ENCODE data around the gene ERI2.
A peak's percentile ranks its signal among the peaks of the same experiment; 100 is the strongest.
"Not testable (repeated sequence)": the region's sequence is repeated elsewhere in the genome, so short reads cannot be mapped to it uniquely, and the experiment has no call there.

The ERI2 gene

DNA sequence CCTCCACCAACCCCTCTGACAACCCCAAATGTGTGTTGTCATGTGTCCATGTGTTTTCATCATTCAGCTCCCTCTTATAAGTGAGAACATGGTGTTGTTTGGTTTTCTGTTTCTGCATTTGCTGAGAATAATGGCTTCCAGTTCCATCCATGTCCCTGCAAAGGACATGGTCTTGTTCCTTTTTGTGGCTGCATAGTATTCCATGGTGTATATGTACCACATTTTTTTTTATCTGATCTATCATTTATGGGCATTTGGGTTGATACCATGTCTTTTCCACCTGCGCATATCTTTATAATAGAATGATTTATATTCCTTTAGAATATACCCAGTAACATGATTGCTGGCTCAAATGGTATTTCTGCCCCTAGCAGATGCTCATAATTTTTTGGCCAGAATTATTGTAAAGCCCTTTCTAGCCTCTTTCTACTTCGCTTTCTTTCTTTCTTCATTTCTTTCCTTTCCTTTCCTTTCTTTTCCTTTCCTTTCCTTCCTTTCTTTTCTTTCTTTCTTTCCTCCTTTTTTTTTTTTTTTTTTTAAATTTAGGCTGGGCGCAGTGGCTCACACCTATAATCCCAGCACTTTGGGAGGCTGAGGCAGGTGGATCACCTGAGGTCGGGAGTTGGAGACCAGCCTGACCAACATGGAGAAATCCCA is 12.8 kb upstream of the ERI2 start:
- DNase-seq (ENCODE audit: low spot score), result no peak

DNA sequence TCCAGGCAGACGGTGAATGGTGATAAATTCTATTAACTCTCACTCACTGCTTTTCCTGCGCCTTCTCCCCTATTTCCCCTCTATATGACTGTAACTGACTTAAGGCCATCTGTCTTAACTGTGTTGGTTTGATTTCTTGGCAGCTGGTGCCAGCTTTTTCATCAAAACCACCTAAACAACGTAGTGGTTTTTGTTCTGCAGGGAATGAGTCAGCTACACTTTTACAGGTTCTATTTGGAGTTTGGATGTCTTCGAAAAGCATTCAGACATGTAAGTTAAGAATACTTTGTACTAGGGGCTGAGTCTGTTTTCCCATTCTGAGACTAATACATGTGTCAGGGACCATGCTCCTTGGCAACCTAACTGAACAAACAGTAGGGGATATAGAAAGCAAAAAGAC is 8.5 kb upstream of the ERI2 start:
- no peak for DNase-seq (ENCODE audit: low spot score)

DNA sequence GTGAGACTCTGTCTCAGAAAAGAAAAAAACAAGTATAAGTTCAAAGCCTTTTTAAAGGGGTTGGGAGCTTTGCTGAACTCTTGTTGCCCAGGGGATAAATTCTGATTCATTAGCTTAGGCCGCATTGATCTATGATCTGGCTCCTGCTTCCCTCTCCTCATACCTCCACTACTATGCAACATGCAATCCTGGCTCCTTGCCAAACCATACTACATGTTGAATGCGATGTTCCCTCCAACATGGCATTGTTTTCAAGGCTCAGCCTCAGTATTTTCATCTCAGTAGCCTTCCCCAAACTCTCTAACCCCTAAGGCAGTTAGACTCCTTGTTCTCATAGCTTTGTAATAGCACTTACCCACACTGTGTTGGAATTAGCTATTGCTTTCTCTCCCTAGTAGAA is 6.2 kb upstream of the ERI2 start:
- DNase-seq (ENCODE audit: low spot score), result no peak

DNA sequence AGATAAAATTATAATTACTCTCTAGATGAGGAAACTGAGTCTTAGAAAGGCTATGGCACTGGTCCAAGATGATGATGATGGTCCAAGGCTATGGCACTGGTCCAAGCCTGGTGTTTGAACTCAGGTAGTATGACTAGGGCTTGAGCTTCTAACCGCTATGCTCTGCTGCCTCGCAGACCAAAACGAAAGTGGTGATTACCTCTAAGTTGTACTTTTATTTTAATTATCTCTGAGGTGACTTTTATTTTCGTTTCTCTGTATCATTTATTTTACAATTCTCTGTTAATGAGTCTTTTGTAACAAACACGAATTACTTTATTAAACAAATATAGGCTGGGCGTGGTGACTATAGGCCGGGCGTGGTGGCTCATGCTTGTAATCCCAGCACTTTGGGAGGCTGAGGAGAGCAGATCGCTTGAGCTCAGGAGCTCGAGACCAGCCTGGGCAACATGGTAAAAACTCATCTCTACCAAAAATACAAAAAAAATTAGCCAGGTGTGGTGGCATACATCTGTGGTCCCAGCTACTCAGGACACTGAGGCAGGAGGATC is 5.7 kb upstream of the ERI2 start:
- no peak for DNase-seq (ENCODE audit: low spot score)

GRCh38 chr16:20807862-20808261 is 1.6 kb upstream of the ERI2 start:
- no peak for DNase-seq (ENCODE audit: low spot score)

- DNase-seq (ENCODE audit: low spot score), result not testable (repeated sequence)
These were observed 546 bp downstream of the ERI2 start for GRCh38 chr16:20805684-20806167.

DNA sequence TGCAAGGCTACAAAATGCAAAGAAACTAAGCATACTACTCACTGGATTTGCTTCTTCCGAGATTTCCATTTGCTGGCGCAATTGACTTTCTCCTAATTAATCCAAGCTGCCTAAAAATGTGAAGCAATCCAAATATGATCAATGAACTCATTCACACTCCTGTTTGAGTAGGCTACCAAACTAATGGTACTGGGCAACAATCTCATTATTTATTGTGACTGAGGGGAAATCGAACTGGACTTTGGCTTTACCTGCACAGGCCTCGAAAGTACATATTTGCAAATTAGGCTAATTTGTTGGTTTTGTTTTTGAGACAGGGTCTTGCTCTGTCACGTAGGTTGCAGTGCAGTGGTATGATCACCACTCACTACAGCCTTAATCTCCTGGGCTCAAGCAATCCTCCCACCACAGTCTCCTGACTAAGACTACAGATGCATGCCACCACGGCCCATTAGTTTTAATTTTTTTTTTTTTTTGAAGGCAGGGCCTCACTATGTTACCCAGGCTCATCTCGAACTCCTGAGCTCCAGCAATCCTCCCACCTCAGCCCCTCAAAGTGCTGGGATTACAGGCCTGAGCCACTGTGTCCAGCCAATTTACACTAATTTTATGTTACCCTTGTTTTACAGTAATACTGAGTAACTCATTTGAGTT is 2.6 kb downstream of the ERI2 start:
- no peak for DNase-seq (ENCODE audit: low spot score)

GRCh38 chr16:20803192-20803560 is 3.1 kb downstream of the ERI2 start:
- no peak for DNase-seq (ENCODE audit: low spot score)

DNA sequence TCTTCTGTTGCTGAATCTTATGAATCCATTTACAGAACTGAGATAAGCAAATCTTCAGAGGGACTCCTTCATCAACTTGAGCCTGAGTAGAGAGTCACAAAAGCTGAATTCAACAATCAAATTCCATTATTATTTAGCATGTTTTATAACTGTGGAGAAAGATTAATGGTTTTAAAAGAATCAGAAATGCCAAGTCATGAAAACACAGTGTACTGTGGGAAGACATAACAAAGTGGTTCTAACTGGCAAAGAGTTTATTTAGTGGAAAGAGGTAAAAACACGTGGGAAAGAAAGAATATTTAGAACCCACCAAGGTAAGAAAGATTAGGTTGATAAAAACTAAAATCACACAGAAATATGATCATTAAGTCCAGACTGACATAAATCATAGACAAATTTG is 5.0 kb downstream of the ERI2 start:
- DNase-seq (ENCODE audit: low spot score), result no peak

GRCh38 chr16:20799599-20799998 is 6.7 kb downstream of the ERI2 start:
- DNase-seq (ENCODE audit: low spot score), result no peak

GRCh38 chr16:20798364-20798763 is 7.9 kb downstream of the ERI2 start:
- no peak for DNase-seq (ENCODE audit: low spot score)

DNA sequence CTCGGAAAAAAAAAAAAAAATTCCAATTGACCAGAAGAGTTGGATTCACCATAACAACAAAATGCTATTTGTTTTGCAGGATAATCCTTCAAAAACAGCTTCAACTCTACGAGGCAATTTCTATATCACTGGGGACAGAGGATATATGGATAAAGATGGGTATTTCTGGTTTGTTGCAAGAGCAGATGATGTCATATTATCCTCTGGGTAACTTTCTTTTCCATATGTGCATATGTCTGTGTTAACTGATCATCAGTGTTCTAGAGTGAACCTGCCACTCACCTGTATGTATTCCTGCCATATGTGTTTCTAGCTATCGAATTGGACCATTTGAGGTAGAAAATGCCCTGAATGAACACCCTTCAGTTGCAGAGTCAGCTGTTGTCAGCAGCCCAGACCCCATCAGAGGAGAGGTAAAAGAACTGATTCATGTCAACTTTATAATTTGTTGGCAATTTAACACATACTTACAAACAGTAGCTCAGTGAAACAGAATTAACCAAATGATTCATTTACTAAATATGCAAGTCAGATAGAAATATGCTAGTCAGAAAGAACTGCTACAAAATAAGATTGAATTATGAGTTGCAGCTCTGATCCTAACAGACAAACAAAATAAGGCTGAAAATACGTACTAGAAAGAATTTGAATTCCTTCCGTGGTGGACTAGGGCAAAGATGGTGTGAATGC is 14.2 kb downstream of the ERI2 start:
- DNase-seq (ENCODE audit: low spot score), result no peak

GRCh38 chr16:20789130-20789529 is 17.1 kb downstream of the ERI2 start:
- no peak for DNase-seq (ENCODE audit: low spot score)

DNA sequence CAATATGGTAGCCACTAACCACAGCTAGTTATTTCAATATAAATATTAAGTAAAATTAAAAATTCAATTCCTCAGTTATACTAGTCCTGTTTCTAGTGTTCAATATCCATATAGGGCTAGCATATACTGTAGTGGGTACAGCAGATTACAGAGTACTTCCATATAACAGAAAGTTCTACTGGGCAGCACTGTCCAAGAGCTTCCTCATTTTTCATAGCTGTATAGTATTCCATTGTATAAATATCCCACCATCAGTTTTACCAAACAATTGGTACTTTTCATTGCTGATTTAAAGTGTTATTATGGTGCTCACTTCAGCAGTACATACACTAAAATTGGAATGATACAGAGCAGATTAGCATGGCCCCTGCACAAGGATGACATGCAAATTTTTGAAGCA is 22.1 kb downstream of the ERI2 start:
- DNase-seq (ENCODE audit: low spot score), result no peak

GRCh38 chr16:20782470-20782869 is 23.8 kb downstream of the ERI2 start:
- no peak for DNase-seq (ENCODE audit: low spot score)

DNA sequence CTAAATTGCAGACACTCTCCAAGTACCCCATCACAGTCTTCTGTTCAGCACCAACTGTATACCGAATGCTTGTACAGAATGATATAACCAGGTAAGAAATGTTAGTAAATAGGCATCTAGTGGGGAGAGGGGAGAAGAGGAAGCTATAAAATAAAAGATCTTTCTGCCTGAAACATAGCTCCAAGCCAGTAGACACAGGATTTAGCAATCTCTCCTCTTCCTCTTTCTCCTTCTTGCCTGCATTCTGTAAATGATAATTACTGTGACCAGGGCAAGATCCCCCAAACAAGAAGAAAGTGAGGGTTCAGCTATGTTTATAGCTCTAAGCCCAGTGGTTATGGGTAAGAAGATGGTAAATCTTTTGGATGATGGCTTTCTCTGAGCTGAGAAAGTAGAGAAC is 24.6 kb downstream of the ERI2 start:
- no peak for DNase-seq (ENCODE audit: low spot score)

- peak; percentile 6 for DNase-seq (ENCODE audit: low spot score)
These were observed 31.4 kb downstream of the ERI2 start for GRCh38 chr16:20774703-20775362.

DNA sequence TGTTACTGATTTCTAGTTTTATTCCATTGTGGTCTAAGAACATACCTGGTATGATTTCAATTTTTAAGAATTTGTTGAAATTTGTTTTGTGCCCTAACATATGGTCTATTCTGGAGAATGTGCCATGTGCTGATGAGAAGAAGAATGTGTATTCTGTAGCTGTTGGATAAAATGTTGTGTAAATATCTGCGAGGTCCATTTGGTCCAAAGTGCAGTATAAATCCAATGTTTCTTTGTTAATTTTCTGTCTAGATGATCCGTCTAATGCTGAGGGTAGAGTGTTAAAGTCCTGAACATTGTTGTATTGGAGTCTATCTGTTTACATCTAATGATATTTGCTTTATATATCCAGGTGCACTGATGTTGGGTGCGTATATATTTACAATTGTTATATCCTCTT is 32.6 kb downstream of the ERI2 start:
- DNase-seq (ENCODE audit: low spot score), result no peak

GRCh38 chr16:20768818-20769217 is 37.5 kb downstream of the ERI2 start:
- no peak for DNase-seq (ENCODE audit: low spot score)

DNA sequence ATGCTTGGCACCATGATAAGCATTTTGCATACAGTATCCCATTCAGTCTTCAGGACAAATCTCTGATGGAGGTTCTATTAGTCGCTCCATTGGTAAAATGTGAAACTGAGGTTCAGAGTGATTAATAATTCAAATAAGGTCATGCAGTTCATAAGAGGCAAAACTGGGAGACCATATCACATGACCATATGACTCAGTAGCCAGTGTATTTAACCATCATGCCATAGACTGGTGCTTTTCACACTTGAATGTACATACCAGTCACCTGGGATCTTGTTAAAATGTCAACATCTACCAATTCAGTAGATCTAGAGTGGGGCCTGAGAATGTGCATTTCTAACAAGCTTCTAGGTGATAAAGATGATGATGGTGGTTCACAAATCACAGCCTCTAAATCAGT is 38.2 kb downstream of the ERI2 start:
- no peak for DNase-seq (ENCODE audit: low spot score)

DNA sequence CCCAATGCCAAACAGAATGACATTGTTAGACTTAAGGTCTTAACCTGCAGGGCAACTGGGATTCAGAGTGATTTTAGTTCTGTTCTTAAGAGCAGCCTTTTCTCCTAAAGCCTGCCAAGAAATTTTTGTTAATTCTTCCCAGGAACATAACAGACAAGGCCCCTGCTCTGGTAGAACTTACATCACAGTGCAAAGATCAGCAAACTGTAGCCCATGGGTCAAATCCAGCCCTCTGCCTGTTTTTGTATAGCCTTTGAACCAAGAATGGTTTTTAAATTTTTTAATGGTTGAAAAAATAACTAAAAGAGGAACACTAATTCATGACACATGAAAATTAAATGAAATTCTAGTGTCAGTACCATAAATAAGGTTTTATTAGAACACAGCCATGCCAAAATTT is 38.7 kb downstream of the ERI2 start:
- DNase-seq (ENCODE audit: low spot score), result no peak

- no peak for DNase-seq (ENCODE audit: low spot score)
These were observed 40.0 kb downstream of the ERI2 start for GRCh38 chr16:20766294-20766693.

GRCh38 chr16:20765732-20766131 is 40.5 kb downstream of the ERI2 start:
- no peak for DNase-seq (ENCODE audit: low spot score)

Measured in Ammon's horn (tissue), 1 donor.